Measurements from ENCODE around the gene PLXND1.

GRCh38 chr3:129638481-129638880 is 32.0 kb upstream of the PLXND1 start:
- TF ChIP-seq CTCF (IDR thresholded peaks at IDR 0.05) (no peak), EP300 (IDR thresholded peaks at IDR 0.05) (no peak)

Data from tibial nerve (tissue), 4 donors.